ENCODE results near the gene CARS2.

DNA sequence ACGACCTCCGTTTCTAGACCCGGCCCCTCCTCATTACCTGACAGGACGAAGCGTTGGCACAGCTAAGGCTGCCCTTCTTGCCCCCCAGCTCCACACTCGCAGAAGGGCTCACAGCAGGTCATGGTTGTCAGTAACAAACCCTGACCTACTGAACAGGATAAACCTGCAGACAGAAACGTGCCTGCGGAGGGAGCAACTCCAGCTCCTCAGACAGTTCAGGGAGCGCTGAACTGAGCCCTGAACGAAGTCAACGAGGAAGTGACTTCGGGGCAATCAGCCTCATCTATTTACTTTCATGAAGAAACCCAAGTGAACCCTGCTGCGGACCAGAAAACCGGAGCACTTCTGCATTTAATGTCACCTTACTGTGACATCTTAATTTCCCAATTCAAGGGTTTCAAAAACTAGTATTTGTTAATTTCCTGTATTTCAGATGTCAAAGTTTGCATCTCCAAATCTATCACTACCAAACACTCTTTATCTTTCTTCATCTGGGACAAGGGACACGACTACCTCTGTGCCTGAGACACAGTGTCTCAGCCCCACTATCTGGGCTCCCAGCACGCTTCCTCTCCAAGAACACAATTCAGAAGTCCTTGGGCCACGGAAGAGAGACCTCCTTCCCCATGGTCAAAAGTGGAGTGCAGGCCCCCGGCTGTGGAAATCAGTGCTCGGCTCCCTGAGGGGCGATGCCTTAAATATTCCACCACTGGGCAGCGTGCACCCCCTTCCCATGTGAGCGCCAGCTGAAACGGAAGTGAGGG is 40.2 kb downstream of the CARS2 start:
- TF ChIP-seq POLR2A (IDR thresholded peaks at IDR 0.05; ENCODE audit: low read depth, low read length) (no peak), POLR2AphosphoS5 (IDR thresholded peaks at IDR 0.05; ENCODE audit: low read depth, low read length) (no peak), TAF1 (IDR thresholded peaks at IDR 0.05; ENCODE audit: borderline replicate concordance, low read depth, low read length) (no peak)
